ENCODE measurements around the gene SLC46A1.
"Not testable (repeated sequence)": the region's sequence is repeated elsewhere in the genome, so short reads cannot be mapped to it uniquely, and the experiment has no call there.

SLC46A1 gene

DNA sequence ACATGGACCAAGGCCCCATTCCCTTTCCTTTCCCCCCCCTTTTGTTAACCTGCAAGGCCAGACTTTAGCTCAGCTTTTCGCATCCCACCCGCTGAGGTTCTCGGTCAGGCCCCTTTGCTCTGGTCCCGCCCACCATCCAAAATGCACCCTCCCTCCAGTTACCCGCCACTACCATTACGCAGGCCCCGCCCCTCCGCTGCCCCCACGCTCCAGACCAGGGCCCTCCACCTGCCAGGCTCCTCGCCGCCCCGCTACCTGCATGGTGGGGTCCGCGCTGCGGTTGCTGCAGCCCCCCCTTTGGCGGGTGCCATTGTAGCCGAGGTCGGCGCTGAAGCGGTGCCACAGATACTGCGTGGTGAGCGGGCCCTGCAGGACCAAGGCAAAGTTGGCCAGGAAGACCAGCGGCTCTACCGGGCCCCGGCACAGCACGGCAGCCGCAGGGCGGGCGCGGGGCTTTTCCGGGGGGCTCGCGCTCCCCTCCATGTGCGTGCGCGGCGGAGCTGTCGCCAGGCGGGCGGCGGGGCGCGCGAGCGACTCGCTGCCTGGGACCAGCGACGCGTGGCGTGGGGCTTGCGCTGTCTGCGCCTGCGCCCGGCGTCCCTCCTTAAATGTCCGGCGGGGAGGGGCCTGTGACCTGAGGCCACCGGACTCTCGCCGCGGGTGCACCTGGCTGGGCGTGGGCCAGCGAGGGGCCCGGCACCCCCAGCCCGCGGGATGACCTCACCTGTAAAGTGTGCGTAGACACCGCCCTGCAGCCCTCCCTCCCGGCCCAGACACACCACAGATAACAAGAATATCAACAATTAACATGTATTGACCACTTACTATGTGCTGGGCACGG, at the start of gene SLC46A1:
TSS of gene SLC46A1 (minus strand) at position 581 of the 841 bp plus-strand sequence. CDS start at position 483, 98 bp downstream.
- peak; percentile 62 for DNase-seq

DNA sequence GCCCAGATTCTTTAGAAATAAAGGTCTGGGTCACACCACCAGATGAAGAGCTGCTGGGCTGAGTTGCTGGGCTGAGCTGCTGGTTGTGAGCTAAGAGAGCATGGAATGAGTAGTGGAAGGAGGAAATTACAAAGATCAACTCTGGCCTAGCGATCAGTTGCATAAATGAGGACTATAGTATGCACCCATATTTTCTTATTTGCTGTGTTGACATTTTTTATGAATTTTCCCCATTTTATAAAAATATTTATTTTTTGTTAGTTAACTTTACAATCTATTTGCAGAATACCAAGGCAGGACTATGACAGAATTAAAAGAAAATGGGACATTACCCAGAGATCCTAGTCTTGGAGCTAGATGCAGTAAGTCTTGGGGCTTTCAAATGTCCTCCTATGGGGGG, 43.8 kb upstream of the SLC46A1 start:
- DNase-seq: no peak

- no peak for DNase-seq
Measured at GRCh38 chr17:28447396-28447760, 41.4 kb upstream of the SLC46A1 start.

DNA sequence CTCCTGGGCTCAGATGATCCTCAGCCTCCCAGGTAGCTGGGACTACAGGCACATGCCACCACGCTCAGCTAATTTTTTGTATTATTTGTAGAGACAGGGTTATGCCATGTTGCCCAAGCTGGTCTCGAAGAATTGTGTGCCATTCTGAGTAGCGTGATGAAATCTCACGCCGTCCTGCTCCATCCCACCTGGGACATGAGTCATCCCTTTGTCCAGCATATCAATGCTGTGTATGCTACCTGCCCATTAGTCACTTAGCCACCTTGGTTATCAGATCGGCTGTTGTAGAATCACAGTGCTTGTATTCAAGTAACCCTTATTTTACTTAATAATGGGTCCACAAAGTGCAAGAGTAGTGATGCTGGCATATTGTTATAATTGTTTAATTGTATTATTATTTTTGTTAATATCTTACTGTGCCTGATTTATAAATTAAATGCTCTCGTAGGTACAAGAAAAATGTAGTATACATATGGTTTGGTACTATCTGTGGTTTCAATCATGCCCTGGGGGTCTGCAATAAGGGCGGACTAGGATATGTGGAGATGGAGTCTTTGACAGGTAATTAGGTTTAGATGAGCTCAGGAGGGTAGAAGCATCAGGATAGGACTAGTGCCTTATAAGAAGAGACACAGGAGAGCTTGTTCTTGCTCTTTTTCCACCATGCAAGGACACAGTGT, 40.8 kb upstream of the SLC46A1 start:
- no peak for DNase-seq

GRCh38 chr17:28443901-28444638, 38.1 kb upstream of the SLC46A1 start:
- DNase-seq: no peak

DNA sequence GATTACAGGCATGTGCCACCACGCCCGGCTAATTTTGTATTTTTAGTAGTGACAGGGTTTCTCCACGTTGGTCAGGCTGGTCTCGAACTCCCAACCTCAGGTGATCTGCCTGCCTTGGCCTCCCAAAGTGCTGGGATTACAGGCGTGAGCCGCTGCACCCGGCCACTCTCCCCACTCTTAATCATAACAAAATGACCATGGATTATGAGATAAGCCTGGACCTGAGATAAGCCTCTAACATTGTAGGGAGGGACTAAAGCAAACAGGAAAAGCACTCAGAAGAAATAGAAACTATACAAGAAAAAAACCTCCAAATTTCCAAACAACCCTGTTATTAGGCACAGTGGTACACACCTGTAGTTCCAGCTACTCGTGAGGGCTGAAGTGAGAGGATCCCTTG, 28.3 kb upstream of the SLC46A1 start:
- not testable (repeated sequence) for DNase-seq

DNA sequence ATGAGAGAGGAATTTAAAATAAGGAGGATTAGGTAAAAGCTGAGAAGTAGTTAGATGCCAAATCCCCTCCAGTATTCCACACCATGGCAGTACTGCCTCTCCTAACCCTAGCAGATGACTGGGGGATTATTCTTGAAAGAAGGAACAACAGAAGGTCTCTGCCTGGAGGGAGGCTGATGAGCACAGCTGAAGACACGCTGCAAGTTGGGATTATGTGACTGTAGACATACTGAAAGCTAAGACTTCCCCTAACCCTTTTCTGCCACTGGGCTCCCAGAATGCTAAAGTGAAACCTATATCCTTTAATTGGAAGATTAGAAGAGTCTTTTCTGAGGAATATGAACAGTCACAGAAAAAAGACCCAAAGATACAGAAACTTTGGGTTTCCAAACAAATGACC, 27.7 kb upstream of the SLC46A1 start:
- no peak for DNase-seq

- DNase-seq: not testable (repeated sequence)
Measured at GRCh38 chr17:28427982-28428381, 22.0 kb upstream of the SLC46A1 start.

DNA sequence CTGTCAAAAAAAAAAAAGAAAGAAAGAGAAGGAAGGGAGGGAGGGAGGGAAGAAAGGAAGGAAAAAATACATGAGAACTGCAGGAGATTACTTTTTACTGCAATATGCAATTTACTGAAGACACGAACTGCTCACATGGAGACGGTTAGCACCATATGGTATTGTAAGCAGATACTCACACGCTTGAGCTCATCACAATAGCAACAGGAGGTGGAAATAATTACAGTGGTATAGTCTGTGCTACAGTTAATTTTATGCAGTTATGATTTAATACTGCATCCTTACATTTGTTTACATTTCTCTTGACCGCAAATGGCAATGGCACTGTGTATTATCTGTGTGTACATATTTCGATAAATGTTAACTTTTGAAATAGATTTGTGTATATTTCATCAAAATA, 21.4 kb upstream of the SLC46A1 start:
- no peak for DNase-seq

DNA sequence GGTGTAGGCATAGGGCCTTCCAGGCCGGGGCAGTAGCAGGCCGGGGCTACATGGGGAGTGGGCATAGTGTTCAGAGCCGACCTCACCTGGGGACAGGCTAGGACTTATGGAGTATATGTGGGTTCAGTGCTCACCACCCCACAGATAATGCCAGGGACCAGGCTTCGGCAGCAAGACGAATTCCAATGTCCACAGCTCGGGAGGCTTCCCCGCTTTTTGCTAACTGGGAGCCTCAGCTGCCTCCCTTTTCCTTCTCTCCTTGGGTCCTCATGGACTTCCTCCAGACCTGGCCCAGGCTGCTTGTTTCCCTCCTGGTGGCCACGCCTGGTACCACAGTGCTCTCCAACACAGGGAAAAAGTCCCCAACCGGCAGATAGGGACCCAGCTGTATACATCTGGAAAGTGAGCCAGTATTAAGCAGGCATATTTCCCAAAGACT, 20.1 kb upstream of the SLC46A1 start:
- DNase-seq: no peak

DNA sequence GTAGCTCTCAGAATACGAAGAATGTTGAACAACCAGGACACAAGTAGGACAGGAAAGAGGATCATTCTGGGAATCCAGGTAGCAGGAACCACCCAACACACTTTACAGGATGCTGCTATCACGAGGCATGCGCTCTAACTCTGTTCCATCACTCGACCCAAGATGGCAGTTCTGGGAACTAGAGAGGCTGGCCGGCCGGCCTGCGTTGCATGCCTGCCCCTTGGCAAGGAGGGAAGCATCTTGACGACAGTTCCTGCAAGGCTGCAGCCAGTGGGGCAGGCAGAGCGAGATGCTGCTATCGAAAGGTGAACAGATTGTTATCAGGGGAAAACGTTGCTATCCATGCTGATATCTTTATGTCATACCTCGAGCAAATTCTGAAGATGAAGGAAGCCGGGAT, 19.2 kb upstream of the SLC46A1 start:
- DNase-seq: no peak

GRCh38 chr17:28421787-28422305, 15.8 kb upstream of the SLC46A1 start:
- no peak for DNase-seq

GRCh38 chr17:28416703-28417311, 10.8 kb upstream of the SLC46A1 start:
- DNase-seq: peak; percentile 77

- no peak for DNase-seq
Measured at GRCh38 chr17:28415886-28416285, 9.9 kb upstream of the SLC46A1 start.

- no peak for DNase-seq
Measured at GRCh38 chr17:28413804-28414203, 7.8 kb upstream of the SLC46A1 start.

GRCh38 chr17:28412099-28412498, 6.1 kb upstream of the SLC46A1 start:
- no peak for DNase-seq

GRCh38 chr17:28407974-28408306, 1.9 kb upstream of the SLC46A1 start:
- no peak for DNase-seq

- DNase-seq: no peak
Measured at GRCh38 chr17:28407130-28407973, 1.3 kb upstream of the SLC46A1 start.

DNA sequence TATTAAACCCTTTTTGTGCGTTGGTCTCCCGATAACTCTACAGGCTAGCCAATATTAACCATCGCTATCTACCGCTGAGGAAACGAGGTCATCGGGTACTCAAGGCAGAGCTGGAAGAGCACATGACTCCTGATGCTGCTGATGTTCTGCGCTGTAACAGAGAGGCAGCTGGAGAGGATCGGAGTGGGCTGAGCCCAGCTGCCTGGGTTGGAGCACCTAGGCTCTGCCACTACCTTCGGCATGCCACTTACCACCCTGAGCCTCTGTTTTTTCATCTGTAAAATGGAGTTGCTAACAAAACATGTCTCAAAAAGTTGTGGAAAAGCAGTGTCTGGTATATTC, 432 bp upstream of the SLC46A1 start:
- no peak for DNase-seq

- no peak for DNase-seq
Measured at GRCh38 chr17:28404812-28405570, 1.0 kb downstream of the SLC46A1 start.

DNA sequence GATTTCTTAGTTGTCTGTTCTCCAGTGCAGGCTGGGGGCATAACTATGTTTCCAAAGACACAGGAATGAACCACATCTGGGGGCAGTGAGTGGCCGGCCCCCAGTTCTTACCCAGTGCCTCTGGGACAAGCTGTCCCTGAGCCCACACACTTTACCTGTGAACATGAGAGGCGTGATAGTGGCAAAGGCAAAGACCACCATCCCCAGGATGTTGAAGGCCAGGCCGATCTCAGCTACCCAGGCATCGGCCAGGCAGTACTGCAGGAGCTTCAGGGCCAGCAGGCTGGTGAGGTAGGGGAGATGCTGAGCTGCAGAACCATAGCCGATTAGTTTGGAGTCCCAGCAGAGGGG, 1.6 kb downstream of the SLC46A1 start:
- DNase-seq: no peak

GRCh38 chr17:28404007-28404406, 2.0 kb downstream of the SLC46A1 start:
- no peak for DNase-seq

Data from activated CD4-positive, alpha-beta T cell treated with anti-CD3 and anti-CD28 coated beads, Interleukin-10, Interleukin-2, amounts not matched to agents 100 ng/mL and 50 ng/mL, durations not matched to agents 16 hours and 8 hours (primary cell).